ENCODE measurements around the gene POMT2.
A peak's percentile ranks its signal among the peaks of the same experiment; 100 is the strongest.

Gene POMT2

DNA sequence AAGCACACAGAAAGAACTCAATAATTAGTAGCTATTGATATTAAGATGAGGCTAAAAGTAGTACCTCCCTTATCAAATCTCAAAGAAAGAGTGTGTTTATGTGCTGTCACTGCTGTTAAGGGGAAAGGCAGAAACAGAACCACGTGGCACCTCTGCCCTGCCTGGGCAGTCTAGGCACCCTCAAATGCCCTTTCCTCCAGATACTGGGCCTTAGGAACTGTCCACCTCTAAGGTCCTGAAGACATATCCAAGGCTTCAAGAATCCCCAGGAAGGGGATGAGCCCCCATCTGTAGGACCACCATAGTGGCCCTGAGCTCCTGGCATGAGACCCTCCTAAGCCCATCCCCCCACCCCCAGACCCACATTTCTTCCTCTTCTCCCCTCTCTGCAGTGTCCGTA, 78.7 kb downstream of the POMT2 start:
- peak; percentile 1 for DNase-seq (ENCODE audit: low read depth)
- H3K4me3 ChIP-seq (ENCODE audit: control insufficient read depth, low read depth, low read length): no peak overlapping the region
- TF ChIP-seq, protein P1, sequence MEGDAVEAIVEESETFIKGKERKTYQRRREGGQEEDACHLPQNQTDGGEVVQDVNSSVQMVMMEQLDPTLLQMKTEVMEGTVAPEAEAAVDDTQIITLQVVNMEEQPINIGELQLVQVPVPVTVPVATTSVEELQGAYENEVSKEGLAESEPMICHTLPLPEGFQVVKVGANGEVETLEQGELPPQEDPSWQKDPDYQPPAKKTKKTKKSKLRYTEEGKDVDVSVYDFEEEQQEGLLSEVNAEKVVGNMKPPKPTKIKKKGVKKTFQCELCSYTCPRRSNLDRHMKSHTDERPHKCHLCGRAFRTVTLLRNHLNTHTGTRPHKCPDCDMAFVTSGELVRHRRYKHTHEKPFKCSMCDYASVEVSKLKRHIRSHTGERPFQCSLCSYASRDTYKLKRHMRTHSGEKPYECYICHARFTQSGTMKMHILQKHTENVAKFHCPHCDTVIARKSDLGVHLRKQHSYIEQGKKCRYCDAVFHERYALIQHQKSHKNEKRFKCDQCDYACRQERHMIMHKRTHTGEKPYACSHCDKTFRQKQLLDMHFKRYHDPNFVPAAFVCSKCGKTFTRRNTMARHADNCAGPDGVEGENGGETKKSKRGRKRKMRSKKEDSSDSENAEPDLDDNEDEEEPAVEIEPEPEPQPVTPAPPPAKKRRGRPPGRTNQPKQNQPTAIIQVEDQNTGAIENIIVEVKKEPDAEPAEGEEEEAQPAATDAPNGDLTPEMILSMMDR (conservative IDR thresholded peaks at IDR 0.05; ENCODE audit: control insufficient read depth, insufficient read depth, low read depth, low read length): no peak

DNA sequence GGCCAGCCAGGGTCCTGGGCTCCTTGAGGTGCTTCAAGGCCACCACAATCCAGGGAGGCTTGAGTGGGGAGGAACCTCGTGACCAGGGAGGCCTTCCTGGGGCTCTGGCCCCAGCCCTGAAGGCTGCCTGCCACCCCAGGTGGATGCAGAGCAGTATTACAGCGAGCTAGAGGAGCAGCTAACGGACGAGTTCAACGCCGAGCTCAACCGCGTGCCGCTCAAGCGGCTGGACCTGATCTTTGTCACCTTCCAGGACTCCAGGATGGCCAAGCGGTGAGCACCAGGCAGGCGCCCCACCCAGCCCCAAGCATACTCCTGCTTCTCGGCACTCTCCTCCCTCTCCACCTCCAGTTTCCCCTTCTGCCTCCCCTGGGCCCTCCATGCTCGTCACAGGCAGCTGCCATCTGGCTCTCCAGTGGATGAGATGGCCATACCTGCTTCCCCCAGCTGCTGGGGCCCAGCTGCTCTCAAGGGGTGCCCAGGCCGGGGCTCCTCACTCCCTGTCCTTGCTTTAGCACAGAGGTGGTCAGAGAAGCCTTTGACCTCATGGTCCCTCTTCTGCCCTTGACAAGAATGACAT, 80.3 kb downstream of the POMT2 start:
- H3K4me3 ChIP-seq (ENCODE audit: control insufficient read depth, low read depth, low read length): no peak overlapping the region
- no peak for DNase-seq (ENCODE audit: low read depth)
- TF ChIP-seq, protein P1 (conservative IDR thresholded peaks at IDR 0.05; ENCODE audit: control insufficient read depth, insufficient read depth, low read depth, low read length): no peak

DNA sequence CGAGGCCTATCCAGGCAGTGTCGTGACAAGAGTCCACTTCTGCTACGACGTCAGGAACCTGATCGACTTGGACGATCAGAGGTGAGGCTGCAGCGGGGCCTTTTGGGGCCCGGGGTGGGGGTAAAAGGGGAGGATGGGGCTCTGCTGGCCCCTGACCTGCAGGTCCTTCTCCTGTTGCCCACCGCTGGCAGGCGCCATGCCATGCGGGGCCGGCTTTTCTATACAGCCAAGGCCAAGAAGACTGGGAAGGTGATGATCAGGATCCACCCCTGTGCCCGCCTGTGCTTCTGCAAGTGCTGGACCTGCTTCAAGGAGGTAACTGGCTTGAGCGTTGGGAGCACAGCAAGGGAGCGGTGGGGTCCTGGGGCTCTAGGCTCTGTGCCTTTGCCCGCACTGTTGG, 81.3 kb downstream of the POMT2 start:
- H3K4me3 ChIP-seq (ENCODE audit: control insufficient read depth, low read depth, low read length): no peak overlapping the region
- TF ChIP-seq, protein P1 (conservative IDR thresholded peaks at IDR 0.05; ENCODE audit: control insufficient read depth, insufficient read depth, low read depth, low read length): no peak
- DNase-seq (ENCODE audit: low read depth): no peak

DNA sequence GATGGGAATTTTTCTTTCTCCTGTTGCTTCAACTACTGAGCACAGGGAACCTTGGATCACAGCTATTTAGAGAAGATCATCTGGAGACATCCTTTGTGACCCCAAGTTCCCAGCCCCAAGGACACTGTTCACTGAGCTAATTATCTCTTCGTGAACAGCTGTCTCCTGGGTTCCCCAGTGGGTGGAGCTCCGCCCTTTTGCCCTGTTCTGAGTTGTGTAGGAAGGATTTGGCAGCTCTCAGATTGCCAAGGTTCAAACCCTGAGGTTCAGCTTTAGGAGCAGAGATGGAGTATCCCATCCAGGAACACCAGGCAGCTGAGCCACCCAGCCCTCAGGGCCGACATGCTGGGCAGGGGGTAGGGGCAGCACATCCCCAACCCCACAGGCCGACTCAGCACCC, 81.7 kb downstream of the POMT2 start:
- H3K4me3 ChIP-seq (ENCODE audit: control insufficient read depth, low read depth, low read length): no peak overlapping the region
- TF ChIP-seq, protein P1 (conservative IDR thresholded peaks at IDR 0.05; ENCODE audit: control insufficient read depth, insufficient read depth, low read depth, low read length): no peak
- no peak for DNase-seq (ENCODE audit: low read depth)

DNA sequence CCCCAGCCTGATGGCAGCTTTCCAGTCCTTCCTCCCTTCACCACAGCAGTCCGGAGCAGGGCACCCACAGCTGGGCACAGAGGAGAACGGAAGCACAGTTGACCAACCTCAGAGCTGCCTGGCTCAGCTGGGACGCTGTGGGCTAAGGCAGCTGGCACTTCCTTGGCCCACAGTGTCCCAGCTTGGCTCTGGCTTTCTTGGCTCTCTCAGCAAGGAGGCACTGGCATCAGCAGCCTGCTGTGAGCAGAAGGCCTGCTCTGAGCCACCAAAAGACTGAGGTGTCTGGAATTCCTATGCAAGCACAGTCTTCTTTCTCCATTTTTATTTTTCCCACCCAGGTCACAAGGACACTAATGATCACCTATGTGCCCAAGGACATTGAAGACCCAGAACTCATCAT, 82.3 kb downstream of the POMT2 start:
- no peak overlapping the region for H3K4me3 ChIP-seq (ENCODE audit: control insufficient read depth, low read depth, low read length)
- TF ChIP-seq, protein P1 (conservative IDR thresholded peaks at IDR 0.05; ENCODE audit: control insufficient read depth, insufficient read depth, low read depth, low read length): no peak
- DNase-seq (ENCODE audit: low read depth): no peak

DNA sequence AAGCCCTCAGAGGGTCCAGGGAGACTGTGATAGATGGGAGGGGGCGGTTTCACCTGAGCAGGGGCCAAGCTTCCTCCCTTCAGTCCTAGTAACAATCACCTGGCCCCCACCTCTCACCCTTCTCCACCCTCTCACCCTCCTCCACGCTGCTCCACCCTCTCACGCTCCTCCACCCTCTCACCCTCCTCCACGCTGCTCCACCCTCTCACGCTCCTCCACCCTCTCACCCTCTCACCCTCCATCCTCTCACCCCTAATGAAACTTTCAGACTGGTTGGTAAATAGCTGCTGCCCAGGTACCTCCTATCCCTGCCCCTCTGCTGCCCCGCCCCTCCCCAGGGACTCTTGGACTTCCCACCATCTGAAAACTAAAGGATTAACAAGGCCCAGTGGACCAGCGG, 83.9 kb downstream of the POMT2 start:
- TF ChIP-seq, protein P1 (conservative IDR thresholded peaks at IDR 0.05; ENCODE audit: control insufficient read depth, insufficient read depth, low read depth, low read length): no peak
- H3K4me3 ChIP-seq (ENCODE audit: control insufficient read depth, low read depth, low read length): no peak overlapping the region
- no peak for DNase-seq (ENCODE audit: low read depth)

DNA sequence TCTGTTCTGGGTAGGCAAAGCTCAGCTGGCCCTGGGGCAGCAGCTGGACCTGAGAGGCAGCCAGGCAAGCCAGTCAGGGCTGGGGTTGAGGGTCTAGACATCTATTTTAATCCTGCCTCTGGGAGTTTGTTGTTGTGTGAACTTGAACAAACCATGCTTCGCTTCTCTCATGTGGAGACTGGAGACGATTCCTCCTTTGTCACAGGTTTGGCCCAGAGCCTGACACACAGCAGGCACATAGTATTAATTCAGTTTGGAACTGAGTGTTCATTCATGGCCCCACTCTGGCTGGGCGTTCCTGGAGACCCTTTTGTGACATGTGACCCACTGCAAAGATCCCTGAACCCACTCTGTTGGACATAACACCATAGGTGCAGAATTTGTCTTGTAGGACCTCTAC, 89.0 kb downstream of the POMT2 start:
- TF ChIP-seq, protein P1 (conservative IDR thresholded peaks at IDR 0.05; ENCODE audit: control insufficient read depth, insufficient read depth, low read depth, low read length): no peak
- DNase-seq (ENCODE audit: low read depth): no peak
- H3K4me3 ChIP-seq (ENCODE audit: control insufficient read depth, low read depth, low read length): no peak overlapping the region
